MM.1S (cell line): ENCODE measurements around the gene KIF9.

Experiments used
- DNase-seq: peaks from one replicate; pipeline ENCODE4 v3.0.0-alpha.2; 2015
- H2AFZ ChIP-seq: fragments of 300-600 bp; sonication (generic); 2 replicates; pipeline ENCODE4 v1.6.0; 2016; ENCODE audit warnings: antibody characterized with exemption, low read length
- H3F3A ChIP-seq: fragments of 300-600 bp; sonication (generic); 2 replicates; pipeline ENCODE4 v1.6.1; 2016; ENCODE audit warnings: mild to moderate bottlenecking, antibody characterized with exemption, low read length, moderate library complexity, mixed read lengths; ENCODE audit not compliant: insufficient read depth
- H3K27ac ChIP-seq: fragments of 300-600 bp; sonication (generic); 2 replicates; pipeline ENCODE4 v1.5.1; 2016; ENCODE audit warnings: mild to moderate bottlenecking, low read length
- H3K27me3 ChIP-seq: fragments of 300-600 bp; sonication (generic); replicated peaks from 2 replicates; pipeline ENCODE4 v1.6.0; 2016; ENCODE audit warnings: low read length; ENCODE audit not compliant: insufficient read depth
- H3K36me3 ChIP-seq: fragments of 300-600 bp; sonication (generic); replicated peaks from 2 replicates; pipeline ENCODE4 v1.6.1; 2016; ENCODE audit warnings: mild to moderate bottlenecking, low read length, mixed read lengths; ENCODE audit not compliant: insufficient read depth
- H3K4me1 ChIP-seq: fragments of 300-600 bp; sonication (generic); 2 replicates; pipeline ENCODE4 v1.6.1; 2016; ENCODE audit warnings: low read length, mixed read lengths
- H3K4me2 ChIP-seq: fragments of 300-600 bp; sonication (generic); 2 replicates; pipeline ENCODE4 v1.6.0; 2016; ENCODE audit warnings: low read depth, low read length
- H3K4me3 ChIP-seq: fragments of 300-600 bp; sonication (generic); 2 replicates; pipeline ENCODE4 v1.5.1; 2016; ENCODE audit warnings: low read length, mixed read lengths
- H3K79me2 ChIP-seq: fragments of 300-600 bp; sonication (generic); 2 replicates; pipeline ENCODE4 v1.6.1; 2016; ENCODE audit warnings: mixed run types, low read length, mixed read lengths
- H3K9ac ChIP-seq: fragments of 300-600 bp; sonication (generic); 2 replicates; pipeline ENCODE4 v1.6.1; 2016; ENCODE audit warnings: low read length, mixed read lengths
- H3K9me2 ChIP-seq: fragments of 300-600 bp; sonication (generic); replicated peaks from 2 replicates; pipeline ENCODE4 v1.6.1; 2016; ENCODE audit warnings: mild to moderate bottlenecking, low read length, mixed read lengths; ENCODE audit not compliant: insufficient read depth
- H3K9me3 ChIP-seq: fragments of 300-600 bp; sonication (generic); replicated peaks from 2 replicates; pipeline ENCODE4 v1.6.1; 2016; ENCODE audit warnings: mild to moderate bottlenecking, low read length, mixed read lengths; ENCODE audit not compliant: insufficient read depth
- H4K20me1 ChIP-seq: fragments of 300-600 bp; sonication (generic); 2 replicates; pipeline ENCODE4 v1.6.1; 2016; ENCODE audit warnings: mild to moderate bottlenecking, low read length, moderate library complexity, mixed read lengths; ENCODE audit not compliant: insufficient read depth
- CTCF ChIP-seq: fragments of 300-600 bp; sonication (generic); IDR thresholded peaks from 2 replicates; pipeline ENCODE4 v1.5.1; 2016; ENCODE audit warnings: antibody characterized with exemption, low read length, mixed read lengths
- EZH2 ChIP-seq: fragments of 300-600 bp; sonication (generic); optimal IDR thresholded peaks from 2 replicates; pipeline ENCODE3; 2017; ENCODE audit warnings: low read depth, mild to moderate bottlenecking, antibody characterized with exemption, low read length, mixed read lengths
- EZH2phosphoT487 ChIP-seq: fragments of 300-600 bp; sonication (generic); IDR thresholded peaks from 2 replicates; pipeline ENCODE4 v1.6.1; 2018; ENCODE audit warnings: antibody characterized with exemption, low read length

Gene KIF9

GRCh38 chr3:47247131-47248064 is 35.2 kb downstream of the KIF9 start:
- Histone ChIP-seq H3K9me3 (no peaks in the 10 kb centered on the region), H3K4me2 (no peak overlapping the region), H3K4me3 (no peak overlapping the region), H3K9ac (no peak overlapping the region), H3K27ac (no peak overlapping the region), H3F3A (no peaks in the 10 kb centered on the region), H2AFZ (no peak overlapping the region), H3K27me3 (no peaks in the 10 kb centered on the region), H3K9me2 (no peaks in the 10 kb centered on the region), H3K36me3 (no peaks in the 10 kb centered on the region), H3K4me1 (no peaks in the 10 kb centered on the region), H4K20me1 (no peaks in the 10 kb centered on the region), H3K79me2 (no peaks in the 10 kb centered on the region)
- no peak for DNase-seq
- TF ChIP-seq CTCF (no peak), EZH2phosphoT487 (no peak), EZH2 (no peak)

DNA sequence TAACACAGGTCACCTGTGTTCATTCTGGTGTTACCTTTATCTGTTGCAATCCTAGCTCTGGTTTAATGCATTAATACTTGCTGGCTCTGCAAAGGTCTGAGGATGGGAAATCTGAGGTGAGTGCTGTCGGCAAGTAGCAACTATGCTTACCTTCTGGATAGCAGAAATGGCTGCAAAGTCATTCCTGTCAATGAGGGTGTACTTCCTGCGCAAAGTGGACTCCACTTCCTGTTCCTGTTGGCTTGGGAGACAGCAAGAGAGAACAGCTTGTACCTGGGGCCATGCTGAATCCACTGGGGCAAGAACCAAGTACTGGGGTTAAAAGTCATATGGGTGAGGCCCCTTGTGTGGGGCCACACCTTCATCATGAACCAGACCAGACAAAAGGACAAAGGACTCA is 37.3 kb downstream of the KIF9 start:
- H3K4me1 ChIP-seq: no peaks in the 10 kb centered on the region
- no peak overlapping the region for H2AFZ ChIP-seq
- no peaks in the 10 kb centered on the region for H3K27me3 ChIP-seq
- no peaks in the 10 kb centered on the region for H3F3A ChIP-seq
- no peaks in the 10 kb centered on the region for H3K9me3 ChIP-seq
- H4K20me1 ChIP-seq: no peaks in the 10 kb centered on the region
- no peak overlapping the region for H3K4me2 ChIP-seq
- H3K4me3 ChIP-seq: no peak overlapping the region
- H3K27ac ChIP-seq: no peak overlapping the region
- no peaks in the 10 kb centered on the region for H3K79me2 ChIP-seq
- H3K9ac ChIP-seq: no peak overlapping the region
- no peaks in the 10 kb centered on the region for H3K9me2 ChIP-seq
- no peaks in the 10 kb centered on the region for H3K36me3 ChIP-seq
- DNase-seq: no peak
- no peak for TF ChIP-seq EZH2
- no peak for TF ChIP-seq CTCF
- TF ChIP-seq EZH2phosphoT487: no peak

DNA sequence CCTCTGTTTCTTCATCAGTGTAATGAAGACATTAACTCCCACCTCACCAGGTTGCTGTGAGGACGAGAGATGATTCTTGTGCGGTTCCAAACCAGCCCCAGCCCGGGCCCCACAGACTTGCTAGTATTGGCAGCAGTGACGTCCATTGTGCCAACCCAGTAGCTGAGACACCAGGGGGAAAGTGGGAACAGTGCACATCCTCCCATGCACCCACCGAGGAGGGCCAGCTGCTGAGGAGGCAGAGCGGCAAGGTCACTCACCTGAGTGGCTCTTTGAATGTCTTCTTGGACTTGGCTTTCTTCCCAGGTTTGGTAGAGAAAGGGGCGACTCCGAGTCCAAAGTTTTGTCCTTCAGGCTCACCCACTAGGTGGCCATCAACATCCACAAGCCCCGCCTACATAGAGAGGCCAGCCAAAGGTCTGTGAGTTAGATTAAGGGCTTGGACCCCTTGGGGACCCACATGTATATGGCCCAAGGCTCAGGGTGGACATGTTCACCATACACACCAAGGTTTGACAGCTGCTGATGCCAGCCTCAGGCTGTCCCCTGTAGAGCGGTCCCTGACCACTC is 38.0 kb downstream of the KIF9 start:
- H3K9me3 ChIP-seq: no peaks in the 10 kb centered on the region
- H3F3A ChIP-seq: no peaks in the 10 kb centered on the region
- no peak overlapping the region for H3K9ac ChIP-seq
- H4K20me1 ChIP-seq: no peaks in the 10 kb centered on the region
- TF ChIP-seq EZH2: no peak
- TF ChIP-seq EZH2phosphoT487: no peak
- no peak for TF ChIP-seq CTCF
- no peak overlapping the region for H3K4me2 ChIP-seq
- H3K4me1 ChIP-seq: no peaks in the 10 kb centered on the region
- no peaks in the 10 kb centered on the region for H3K36me3 ChIP-seq
- DNase-seq: no peak
- no peak overlapping the region for H3K27ac ChIP-seq
- no peaks in the 10 kb centered on the region for H3K27me3 ChIP-seq
- H3K9me2 ChIP-seq: no peaks in the 10 kb centered on the region
- no peak overlapping the region for H3K4me3 ChIP-seq
- H2AFZ ChIP-seq: no peak overlapping the region
- no peaks in the 10 kb centered on the region for H3K79me2 ChIP-seq
